Glomerular endothelial cell (primary cell): Measurements from ENCODE around the gene SOX8. TPM values are rescaled to one million over a fixed set of nuclear protein-coding genes. Genes with fewer than 3 reads are reported as not detected.
"Not testable (repeated sequence)": the region's sequence is repeated elsewhere in the genome, so short reads cannot be mapped to it uniquely, and the experiment has no call there.

Experiments used
- DNase-seq: peaks from one replicate; pipeline ENCODE4 v3.0.0-alpha.2; 2011; ENCODE audit warnings: low read depth, low spot score; ENCODE audit errors: extremely low read depth
- total RNA-seq: library from RNA; depleted of rRNA; stranded (reverse); fragments of >200 nt; gene quantifications from 2 replicates; pipeline ENCODE4 v1.2.3, GENCODE V29; 2015

The SOX8 gene
- total RNA-seq: 0.06 and 0.19 TPM in 2 replicates

GRCh38 chr16:981695-982144 lies at the start of gene SOX8:
TSS of gene SOX8 (plus strand) at chr16:981770. CDS start at chr16:981923, 153 bp downstream.
- no peak for DNase-seq

- DNase-seq: no peak
These were observed 48.7 kb upstream of the SOX8 start for GRCh38 chr16:932831-933330.

- no peak for DNase-seq
These were observed 48.0 kb upstream of the SOX8 start for GRCh38 chr16:933581-933980.

GRCh38 chr16:934178-934577 lies 47.4 kb upstream of the SOX8 start:
- DNase-seq: no peak

GRCh38 chr16:935684-936083 lies 45.9 kb upstream of the SOX8 start:
- DNase-seq: no peak

- DNase-seq: no peak
These were observed 44.3 kb upstream of the SOX8 start for GRCh38 chr16:937311-937710.

GRCh38 chr16:937723-938122 lies 43.8 kb upstream of the SOX8 start:
- DNase-seq: no peak

- no peak for DNase-seq
These were observed 43.4 kb upstream of the SOX8 start for GRCh38 chr16:938136-938535.

- DNase-seq: no peak
These were observed 42.8 kb upstream of the SOX8 start for GRCh38 chr16:938752-939151.

GRCh38 chr16:939311-939710 lies 42.3 kb upstream of the SOX8 start:
- DNase-seq: no peak

- no peak for DNase-seq
These were observed 41.6 kb upstream of the SOX8 start for GRCh38 chr16:939941-940340.

- DNase-seq: no peak
These were observed 39.0 kb upstream of the SOX8 start for GRCh38 chr16:942436-943060.

- no peak for DNase-seq
These were observed 37.6 kb upstream of the SOX8 start for GRCh38 chr16:943971-944370.

GRCh38 chr16:945271-946047 lies 36.1 kb upstream of the SOX8 start:
- no peak for DNase-seq

- DNase-seq: no peak
These were observed 35.5 kb upstream of the SOX8 start for GRCh38 chr16:946048-946395.

- no peak for DNase-seq
These were observed 34.2 kb upstream of the SOX8 start for GRCh38 chr16:947255-947921.

GRCh38 chr16:947922-948303 lies 33.7 kb upstream of the SOX8 start:
- DNase-seq: not testable (repeated sequence)

GRCh38 chr16:948767-949166 lies 32.8 kb upstream of the SOX8 start:
- not testable (repeated sequence) for DNase-seq

- not testable (repeated sequence) for DNase-seq
These were observed 30.6 kb upstream of the SOX8 start for GRCh38 chr16:950733-951573.

GRCh38 chr16:951660-952301 lies 29.8 kb upstream of the SOX8 start:
- no peak for DNase-seq
